DMS153 treated with DMSO at 0.1 percent for 48 hours (cell line): ENCODE measurements around the gene WRAP73.

Source experiments
- DNase-seq: peaks from one replicate; lab custom pipeline; 2025; ENCODE audit not compliant: unreplicated experiment; lab: John Stamatoyannopoulos, UW

Gene WRAP73

GRCh38 chr1:3669421-3669821 lies 19.5 kb upstream of the WRAP73 start:
- no peak for DNase-seq

- DNase-seq = peak; percentile 93
Observed at GRCh38 chr1:3668585-3669300, 18.8 kb upstream of the WRAP73 start.

DNA sequence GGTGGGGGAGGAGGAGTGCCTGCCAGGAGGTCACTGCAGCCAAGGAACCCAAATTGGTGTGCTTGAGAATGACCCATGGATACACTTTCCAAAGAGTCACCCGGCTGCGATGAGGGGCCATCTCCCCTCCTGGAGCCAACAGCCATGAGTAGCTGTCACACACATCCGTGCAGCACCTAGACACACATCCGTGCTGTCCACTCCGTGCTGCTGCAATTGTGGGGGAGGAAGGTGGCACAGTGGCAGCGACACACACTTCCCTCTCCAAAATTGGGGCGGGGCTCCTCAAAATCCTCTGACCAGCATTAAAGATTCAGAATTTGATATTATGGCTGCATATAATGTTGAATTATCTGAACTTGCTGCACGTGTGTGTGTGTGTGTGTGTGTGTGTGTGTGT lies 18.2 kb upstream of the WRAP73 start:
- DNase-seq = no peak

- DNase-seq = no peak
Observed at GRCh38 chr1:3664700-3665375, 14.9 kb upstream of the WRAP73 start.

DNA sequence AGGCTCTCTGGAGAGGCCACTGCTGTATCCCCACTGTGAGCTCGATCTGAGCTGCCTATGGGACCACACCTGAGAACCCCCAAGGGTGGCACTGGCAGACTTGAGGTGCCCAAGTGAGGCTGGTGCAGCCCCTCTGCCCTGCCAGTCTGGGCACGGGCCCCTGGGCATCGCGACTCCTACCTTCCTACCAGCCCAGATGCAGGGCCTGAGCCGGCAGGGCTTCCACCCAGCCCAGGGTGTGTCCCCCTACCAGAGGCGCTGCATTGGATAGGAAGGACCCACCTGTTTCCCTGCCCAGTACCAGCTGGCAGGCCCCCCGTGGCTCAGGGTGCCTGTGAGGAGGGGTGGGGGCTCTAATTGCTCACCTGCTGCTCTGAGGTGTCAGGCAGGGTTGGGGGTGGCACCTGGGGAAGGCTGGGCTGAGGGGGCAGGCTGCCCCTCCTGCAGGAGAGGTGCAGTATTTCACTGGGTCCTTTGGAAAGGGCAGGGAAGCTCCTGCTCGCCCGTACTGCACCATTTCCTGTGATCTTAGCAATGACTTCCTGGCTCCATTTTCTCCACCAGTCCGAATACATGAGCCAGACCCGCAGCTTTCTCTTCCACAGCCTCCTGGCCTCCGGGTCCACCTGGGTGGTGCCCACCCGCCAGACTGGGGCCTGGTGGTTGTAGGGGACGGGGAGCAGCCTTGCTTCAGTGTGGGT lies 14.2 kb upstream of the WRAP73 start:
- DNase-seq = no peak

DNA sequence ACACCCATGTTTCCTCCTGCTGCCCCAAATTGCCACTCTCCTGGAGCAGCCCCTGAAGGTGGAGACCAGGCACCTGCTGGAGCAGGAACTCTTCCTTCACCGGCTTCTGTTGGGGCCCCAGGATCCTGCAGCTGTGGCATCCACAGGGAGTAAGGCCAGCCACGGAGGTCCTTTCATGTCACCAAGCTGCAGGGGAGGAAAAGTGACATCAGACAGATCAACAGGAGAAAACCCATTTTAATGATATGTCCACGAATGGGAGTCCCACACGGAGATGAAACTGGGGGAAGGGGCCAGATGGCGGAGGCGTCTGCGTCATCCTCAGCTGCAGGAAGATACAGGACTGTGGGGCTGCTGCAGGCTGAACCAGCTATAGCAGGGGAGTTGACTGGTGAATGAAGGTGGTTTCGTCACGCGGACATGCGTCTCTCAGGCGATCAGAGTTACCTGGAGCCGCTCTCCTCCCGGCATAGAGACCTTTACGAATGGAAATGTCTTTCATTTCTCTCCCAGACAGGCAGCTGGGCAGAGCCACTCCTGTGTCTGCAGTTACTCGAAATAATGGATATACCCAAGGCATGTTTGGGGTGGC lies 12.3 kb upstream of the WRAP73 start:
- no peak for DNase-seq

DNA sequence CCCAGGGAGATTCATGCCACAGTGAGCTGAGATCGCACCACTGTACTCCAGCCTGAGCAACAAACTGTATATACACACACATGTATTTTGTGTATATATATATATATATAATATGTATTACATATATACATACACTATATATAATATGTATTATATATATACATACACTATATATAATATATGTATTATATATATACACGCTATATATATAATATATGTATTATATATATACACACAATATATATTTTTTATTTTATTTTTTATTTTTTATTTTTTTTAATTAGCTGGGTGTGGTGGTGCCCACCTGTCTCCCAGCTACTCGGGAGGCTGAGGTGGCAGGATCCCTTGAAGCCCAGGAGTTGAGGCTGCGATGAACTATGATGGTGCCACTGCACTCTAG lies 11.7 kb upstream of the WRAP73 start:
- no peak for DNase-seq

DNA sequence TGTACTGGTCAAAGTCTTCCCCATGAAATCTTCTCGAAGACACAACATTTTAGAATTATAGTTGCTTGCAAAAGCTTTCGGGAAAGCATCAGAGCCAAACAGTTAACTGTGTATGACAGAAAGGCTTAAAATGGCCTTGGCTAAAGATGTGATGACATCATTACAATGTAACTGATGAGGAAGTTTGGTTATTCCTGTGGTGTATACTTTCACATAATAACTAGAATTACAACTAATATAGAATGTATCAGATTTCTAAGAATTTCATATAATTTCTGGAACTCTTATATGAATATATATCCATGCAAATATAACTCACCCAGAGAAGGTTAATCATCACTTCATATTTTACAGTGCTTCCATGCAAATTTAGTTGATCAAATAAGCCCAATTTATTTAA lies 10.8 kb upstream of the WRAP73 start:
- no peak for DNase-seq

- DNase-seq = no peak
Observed at GRCh38 chr1:3659093-3659492, 9.2 kb upstream of the WRAP73 start.

DNA sequence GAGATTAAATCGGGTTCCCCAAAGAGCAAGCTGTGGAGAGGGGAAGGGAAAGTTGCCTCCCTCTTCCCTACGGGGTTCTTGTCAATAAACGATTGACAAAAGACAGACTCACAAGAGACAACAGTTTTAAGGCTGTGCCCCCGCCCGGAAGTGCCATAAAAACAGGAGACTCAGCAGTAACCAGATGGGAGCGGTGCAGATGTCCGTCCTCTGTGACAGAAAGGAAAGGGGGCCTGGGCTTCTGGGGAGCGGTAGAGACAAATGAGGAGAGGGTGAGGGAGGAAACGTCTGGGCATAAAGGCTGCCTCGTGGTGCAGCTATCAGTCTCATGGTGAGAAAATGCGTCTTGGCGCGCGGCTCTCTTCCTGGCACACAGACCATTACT lies 8.3 kb upstream of the WRAP73 start:
- no peak for DNase-seq

DNA sequence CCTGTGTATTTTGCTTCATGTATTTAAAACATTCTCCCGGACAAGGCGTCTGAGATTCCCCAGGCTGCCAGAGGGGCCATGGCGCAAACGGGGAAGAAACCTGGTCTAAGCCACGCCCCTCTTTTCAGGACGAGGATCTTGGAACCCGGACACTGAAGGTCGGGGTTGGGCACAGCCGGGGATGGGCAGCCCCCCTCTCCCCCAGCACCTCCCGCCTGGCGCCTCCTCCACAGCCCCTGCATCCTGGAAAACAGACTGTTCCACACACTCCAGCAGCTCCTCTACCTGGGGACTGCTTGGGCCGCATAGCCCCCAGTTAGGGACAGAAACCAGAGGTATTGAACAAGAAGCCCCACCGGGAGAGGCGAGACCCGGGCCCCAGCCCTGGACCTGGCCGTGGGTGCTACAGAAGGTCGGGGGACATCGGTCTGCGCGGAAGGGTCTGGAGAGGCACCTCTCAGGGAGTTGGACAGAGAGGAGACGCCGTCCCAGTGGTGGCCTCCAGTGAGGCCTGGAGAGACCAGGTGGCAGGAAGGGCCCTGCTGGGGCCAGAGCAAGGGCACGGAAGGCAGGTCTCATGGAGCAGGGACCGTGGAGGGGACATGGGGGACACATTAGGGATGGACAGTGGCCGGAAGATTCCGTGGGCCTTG lies 7.8 kb upstream of the WRAP73 start:
- no peak for DNase-seq

GRCh38 chr1:3657096-3657475 lies 7.2 kb upstream of the WRAP73 start:
- DNase-seq = no peak

- no peak for DNase-seq
Observed at GRCh38 chr1:3656450-3657095, 6.7 kb upstream of the WRAP73 start.

DNA sequence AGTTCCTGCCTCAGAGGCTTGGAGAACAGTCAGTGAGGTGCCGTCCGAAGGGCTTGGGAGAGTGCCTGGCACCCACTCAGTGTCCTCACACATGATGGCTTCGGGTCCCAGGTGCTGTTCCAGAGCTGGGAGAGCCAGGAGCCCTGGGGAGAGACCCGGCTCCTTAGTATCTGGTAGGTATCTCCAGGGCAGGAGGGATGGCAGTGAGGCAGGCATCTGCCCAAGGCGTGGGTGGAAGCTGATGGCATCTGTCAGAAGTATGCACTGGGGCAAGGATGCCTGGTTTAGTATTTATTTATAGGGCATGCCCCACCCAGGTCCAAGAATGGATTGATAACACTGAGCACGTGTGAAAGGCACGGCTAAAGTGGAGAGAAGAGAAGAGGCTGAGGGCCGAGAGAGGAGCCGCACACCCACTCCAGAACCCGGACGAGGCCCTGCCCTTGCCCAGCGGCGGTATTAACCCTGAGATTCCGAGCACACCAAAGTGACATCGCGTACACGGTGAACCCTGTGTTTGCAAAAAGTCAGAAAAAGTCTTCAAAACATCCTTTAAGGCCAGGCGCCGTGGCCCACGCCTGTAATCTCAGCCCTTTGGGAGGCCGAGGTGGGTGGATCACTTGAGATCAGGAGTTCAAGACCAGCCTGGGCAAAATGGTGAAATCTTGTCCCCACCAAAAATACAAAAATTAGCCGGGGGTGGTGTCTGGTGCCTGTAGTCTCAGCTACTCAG lies 4.8 kb upstream of the WRAP73 start:
- DNase-seq = no peak

DNA sequence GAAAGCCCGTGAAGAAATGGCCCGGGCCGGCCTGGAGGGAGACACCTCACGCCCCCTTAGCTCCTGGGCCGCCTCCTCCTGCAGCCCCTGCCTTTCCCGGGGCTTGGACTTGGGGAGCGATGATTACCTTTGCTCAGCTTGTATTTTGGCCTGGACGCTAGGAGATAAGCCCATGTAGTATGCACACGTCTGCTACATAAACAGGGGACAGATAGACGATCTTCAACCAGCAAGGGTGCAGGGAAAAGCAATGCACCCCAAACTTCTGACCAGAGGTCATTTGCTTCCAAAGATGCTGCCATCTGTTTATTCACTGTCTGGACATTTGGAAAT lies 3.3 kb upstream of the WRAP73 start:
- no peak for DNase-seq

DNA sequence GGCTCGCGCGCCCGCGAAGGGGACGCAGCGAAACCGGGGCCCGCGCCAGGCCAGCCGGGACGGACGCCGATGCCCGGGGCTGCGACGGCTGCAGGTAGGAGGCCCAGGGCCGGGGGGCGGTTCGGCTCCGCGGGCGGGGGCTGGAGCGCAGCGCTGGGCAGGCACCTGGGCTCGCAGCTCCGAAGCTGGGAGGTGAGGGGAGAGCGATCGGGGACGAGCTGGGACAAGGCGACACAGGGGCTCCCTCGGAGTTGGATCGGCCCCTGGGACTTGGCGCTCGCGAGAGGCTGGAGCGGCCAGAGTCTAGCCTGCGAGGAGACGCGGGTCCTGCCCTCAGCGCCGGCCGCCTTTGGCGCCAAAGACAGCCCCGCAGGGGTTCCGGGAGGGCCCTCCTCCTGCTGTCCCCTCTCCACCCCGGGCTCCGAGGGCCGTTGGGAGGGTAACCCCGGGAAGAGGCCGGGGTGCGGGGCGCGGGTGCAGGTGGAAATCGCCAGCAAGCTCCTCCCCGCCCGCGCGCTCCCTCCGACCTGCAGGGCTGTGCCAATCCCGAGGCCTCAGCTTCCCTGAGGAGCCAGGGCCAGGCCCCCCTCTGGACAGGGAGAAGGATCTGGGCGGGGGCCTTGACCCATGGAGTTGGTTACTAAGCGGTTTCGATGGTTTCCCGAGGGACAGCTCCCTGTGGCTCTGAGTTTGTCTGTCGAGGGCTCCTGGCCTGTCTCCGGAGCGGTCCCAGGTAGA lies 2.8 kb upstream of the WRAP73 start:
- no peak for DNase-seq

- DNase-seq = no peak
Observed at GRCh38 chr1:3651930-3652547, 2.1 kb upstream of the WRAP73 start, which contains the start of gene TP73. TP73 (plus strand) TSS chr1:3652516; CDS start chr1:3682366, 29,850 bp downstream.

- DNase-seq = no peak
Observed at GRCh38 chr1:3651026-3651929, 1.4 kb upstream of the WRAP73 start.
